K562 (cell line): ENCODE results near the gene ATXN7. TPM values are rescaled to one million over a fixed set of nuclear protein-coding genes. Genes with fewer than 3 reads are reported as not detected.

Experiments used
- ADNP ChIP-seq: fragments of 200-800 bp; sonication (Bioruptor generic); IDR thresholded peaks from 2 replicates; pipeline ENCODE4 v1.6.1; 2016; ENCODE audit warnings: missing genetic modification characterization, missing compliant biosample characterization
- CBX1 ChIP-seq: sonication (generic); IDR thresholded peaks from 2 replicates; pipeline ENCODE4 v1.6.1; 2016; ENCODE audit warnings: antibody characterized with exemption, low read depth, mild to moderate bottlenecking
- CXXC5 ChIP-seq: fragments of 250-450 bp; sonication (Bioruptor Pico); IDR thresholded peaks from 2 replicates; pipeline ENCODE4 v1.8.0; 2022; ENCODE audit warnings: inconsistent platforms, mild to moderate bottlenecking, moderate library complexity
- IFI16 ChIP-seq: fragments of 250-450 bp; sonication (Bioruptor Pico); IDR thresholded peaks from 2 replicates; pipeline ENCODE4 v2.1.2; 2022; ENCODE audit warnings: mild to moderate bottlenecking, inconsistent platforms
- MAFF ChIP-seq: IDR thresholded peaks from 2 replicates; pipeline ENCODE4 v1.6.1; 2012; ENCODE audit warnings: low read length, improper control_type of control experiment
- MYC ChIP-seq, 2 experiments: fragments of 250-450 bp in 1 of 2; sonication (Bioruptor Pico) in 1 of 2; IDR thresholded peaks; 2 replicates each; pipeline versions ENCODE4 v1.5.1 to v1.6.1; 2012 to 2021; ENCODE audit warnings: low read depth in 2 of 2, borderline replicate concordance in 1 of 2, improper control_type of control experiment in 1 of 2, low read length in 1 of 2, mild to moderate bottlenecking in 1 of 2, moderate library complexity in 1 of 2
- PHB2 ChIP-seq: fragments of 450-650 bp; IDR thresholded peaks from 2 replicates; pipeline ENCODE4 v1.6.1; 2017; ENCODE audit warnings: low read depth
- POLR2B ChIP-seq: fragments of 450-650 bp; IDR thresholded peaks from 2 replicates; pipeline ENCODE4 v1.6.1; 2018; ENCODE audit warnings: low read depth; ENCODE audit not compliant: partially characterized antibody
- RBFOX2 ChIP-seq: fragments of 200-400 bp; formaldehyde crosslinking; IDR thresholded peaks from 2 replicates; pipeline ENCODE4 v1.6.1; 2017; ENCODE audit warnings: low read depth, mild to moderate bottlenecking, low read length, moderate library complexity
- SIN3A ChIP-seq, 2 experiments: fragments of 150-350 bp in 1 of 2; IDR thresholded peaks; 2 replicates each; pipeline ENCODE4 v1.6.1; 2011 to 2016; ENCODE audit warnings: borderline replicate concordance in 2 of 2, low read depth in 2 of 2, low read length in 2 of 2, mild to moderate bottlenecking in 2 of 2, moderate library complexity in 2 of 2; ENCODE audit not compliant: control insufficient read depth in 1 of 2
- TAF1 ChIP-seq: IDR thresholded peaks from 2 replicates; pipeline ENCODE4 v1.6.1; 2011; ENCODE audit warnings: mild to moderate bottlenecking, low read length, moderate library complexity; ENCODE audit not compliant: insufficient read depth, control insufficient read depth, severe bottlenecking; ENCODE audit errors: extremely low read depth
- YY1 ChIP-seq, 3 experiments: IDR thresholded peaks; 2 replicates each; pipeline ENCODE4 v1.6.1; 2011; ENCODE audit warnings: low read length in 2 of 3, mild to moderate bottlenecking in 2 of 3, moderate library complexity in 2 of 3, borderline replicate concordance in 1 of 3, control low read depth in 1 of 3, low read depth in 1 of 3; ENCODE audit not compliant: insufficient read depth in 3 of 3, insufficient replicate concordance in 2 of 3, control insufficient read depth in 1 of 3, insufficient read length in 1 of 3; ENCODE audit errors: extremely low read depth in 1 of 3
- ZNF445 ChIP-seq: fragments of 250-450 bp; sonication (Bioruptor Pico); IDR thresholded peaks from 2 replicates; pipeline ENCODE4 v1.4.0; 2020; ENCODE audit warnings: low read depth, mild to moderate bottlenecking, moderate library complexity
- ZNF561 ChIP-seq: fragments of 450-650 bp; formaldehyde crosslinking; conservative IDR thresholded peaks from 2 replicates; pipeline ENCODE4 v1.4.0; 2020; ENCODE audit warnings: mild to moderate bottlenecking, moderate library complexity
- polyA plus RNA-seq, 8 experiments: library from polyadenylated mRNA; depleted of rRNA in 4 of 8; stranded (reverse) in 5 of 8; unstranded in 3 of 8; fragments of >200 nt; fragmentation: Nextera tagmentation in 2 of 8; fragmentation: Illumina TruSeq in 1 of 8; extraction: Ambion mirVana in 2 of 8; extraction: Trizol in 1 of 8; gene quantifications; 2 replicates each; pipeline versions ENCODE4 v1.2.1 to v1.2.3, GENCODE V29; 2011 to 2014; ENCODE audit warnings: inconsistent platforms in 1 of 8, missing spikeins in 1 of 8
- total RNA-seq, 7 experiments: library from RNA; depleted of rRNA in 6 of 7; stranded (reverse); fragments of >200 nt in 6 of 7; fragmentation: Illumina TruSeq in 2 of 7; extraction: Trizol in 2 of 7; gene quantifications; 2 replicates each; pipeline versions ENCODE4 v1.2.1 to v1.2.3, GENCODE V29; 2011 to 2021; ENCODE audit warnings: low replicate concordance in 1 of 7
- TF ChIP-seq, protein P1 (sequence below): sonication (generic); formaldehyde crosslinking; IDR thresholded peaks from 2 replicates; pipeline ENCODE4 v1.8.0; 2022; ENCODE audit warnings: mild to moderate bottlenecking, low read depth, missing genetic modification reagents
- TF ChIP-seq, protein P2 (sequence below), 2 experiments: fragments of 450-650 bp; conservative IDR thresholded peaks; 2 replicates each; pipeline ENCODE4 v1.6.1; 2017; ENCODE audit warnings: mild to moderate bottlenecking in 2 of 2, moderate library complexity in 2 of 2
- TF ChIP-seq, protein P3 (sequence below), 3 experiments: fragments of 200-800 bp in 1 of 3; fragments of 250-450 bp in 1 of 3; fragments of 450-650 bp in 1 of 3; sonication (Bioruptor Pico) in 1 of 3; sonication (Bioruptor generic) in 1 of 3; formaldehyde crosslinking in 1 of 3; IDR thresholded peaks; 2 replicates each; pipeline versions ENCODE4 v1.6.1 to v1.8.0; 2016 to 2022; ENCODE audit warnings: mild to moderate bottlenecking in 2 of 3, missing genetic modification characterization in 2 of 3, missing compliant biosample characterization in 1 of 3, moderate library complexity in 1 of 3

Gene ATXN7
- total and polyA plus RNA-seq, 9 of the 15 experiments (the other 6 are each of a cell fraction or from before 2014, with no cell fraction given): 0.41 to 9.2 (median 6.7) TPM

DNA sequence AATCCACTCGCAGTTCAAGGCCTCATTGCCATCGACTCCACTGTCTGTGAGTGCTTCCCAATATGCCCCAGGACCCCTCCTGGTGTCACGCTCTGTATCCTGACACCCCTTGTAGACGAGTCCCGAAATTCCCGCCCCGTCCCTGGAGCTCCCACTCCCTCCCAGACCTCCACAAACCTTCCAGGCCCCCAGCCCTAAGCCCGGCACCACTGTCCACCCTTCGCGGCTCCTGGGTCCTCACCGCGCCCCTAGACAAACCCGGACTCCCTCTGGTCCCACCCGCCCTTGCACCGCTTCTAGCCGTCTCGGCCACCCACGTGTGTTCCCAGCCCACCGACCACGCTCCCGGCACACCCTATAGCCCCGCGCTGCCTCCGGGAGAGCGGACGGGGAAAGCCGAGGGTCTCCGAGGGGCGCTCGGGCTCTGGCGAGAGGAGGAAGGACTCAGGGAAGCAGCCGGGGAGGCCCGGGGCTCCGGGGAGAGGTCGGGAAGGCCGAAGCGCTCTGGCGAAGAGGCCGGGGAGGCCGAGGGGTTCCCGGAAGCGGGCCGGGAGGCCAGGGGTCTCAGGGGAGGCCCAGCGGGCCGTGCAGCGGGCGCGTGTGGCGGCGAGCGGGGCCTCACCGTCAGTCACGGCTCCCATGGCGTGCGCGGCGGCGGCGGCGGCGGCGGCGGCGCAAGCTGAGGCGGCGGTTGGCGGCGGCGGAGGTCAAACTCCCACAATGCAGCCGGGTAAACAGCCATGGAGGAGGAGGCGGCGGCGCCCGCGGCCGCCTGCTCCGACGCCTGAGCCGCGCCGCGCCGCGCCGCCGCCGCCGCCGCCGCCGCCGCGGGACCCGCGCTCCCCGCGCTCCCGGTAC is at the start of gene ATXN7, which contains the start of gene THOC7 (continued):
- TF ChIP-seq, protein P1, sequence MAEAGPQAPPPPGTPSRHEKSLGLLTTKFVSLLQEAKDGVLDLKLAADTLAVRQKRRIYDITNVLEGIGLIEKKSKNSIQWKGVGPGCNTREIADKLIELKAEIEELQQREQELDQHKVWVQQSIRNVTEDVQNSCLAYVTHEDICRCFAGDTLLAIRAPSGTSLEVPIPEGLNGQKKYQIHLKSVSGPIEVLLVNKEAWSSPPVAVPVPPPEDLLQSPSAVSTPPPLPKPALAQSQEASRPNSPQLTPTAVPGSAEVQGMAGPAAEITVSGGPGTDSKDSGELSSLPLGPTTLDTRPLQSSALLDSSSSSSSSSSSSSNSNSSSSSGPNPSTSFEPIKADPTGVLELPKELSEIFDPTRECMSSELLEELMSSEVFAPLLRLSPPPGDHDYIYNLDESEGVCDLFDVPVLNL (CRISPR knock-in tag): no peak
- TF ChIP-seq ADNP (no peak), PHB2 (no peak), RBFOX2 (peak; percentile 81), CXXC5 (CRISPR knock-in tag) (0 out of 2 replicates have a peak, but pooled peaks have one; percentile 31), ZNF561 (CRISPR knock-in tag) (no peak), ZNF445 (CRISPR knock-in tag) (no peak), MAFF (no peak), IFI16 (CRISPR knock-in tag) (no peak), TAF1 (peak; percentile 46), SIN3A (IDR thresholded peaks at IDR 0.05; ENCODE audit: borderline replicate concordance in 2 of 2, control insufficient read depth in 1 of 2, low read depth in 2 of 2, low read length in 2 of 2) (0 out of 4 replicates have a peak, but pooled peaks of 1 of the 2 experiments have one; percentile 31), YY1 (IDR thresholded peaks at IDR 0.05; ENCODE audit: borderline replicate concordance in 1 of 3, control insufficient read depth in 1 of 3, extremely low read depth in 1 of 3, insufficient read depth in 3 of 3, insufficient read length in 1 of 3, insufficient replicate concordance in 2 of 3, low read depth in 1 of 3, low read length in 2 of 3) (peak in 2 of 3 experiments; percentile 41 to 57), CBX1 (no peak), POLR2B (no peak), MYC (IDR thresholded peaks at IDR 0.05; ENCODE audit: low read depth, low read length) (peak; percentile 31; the same call in 1 of the 2 replicates), MYC (CRISPR knock-in tag; IDR thresholded peaks at IDR 0.05; ENCODE audit: borderline replicate concordance, low read depth) (no peak)
- TF ChIP-seq, protein P2, sequence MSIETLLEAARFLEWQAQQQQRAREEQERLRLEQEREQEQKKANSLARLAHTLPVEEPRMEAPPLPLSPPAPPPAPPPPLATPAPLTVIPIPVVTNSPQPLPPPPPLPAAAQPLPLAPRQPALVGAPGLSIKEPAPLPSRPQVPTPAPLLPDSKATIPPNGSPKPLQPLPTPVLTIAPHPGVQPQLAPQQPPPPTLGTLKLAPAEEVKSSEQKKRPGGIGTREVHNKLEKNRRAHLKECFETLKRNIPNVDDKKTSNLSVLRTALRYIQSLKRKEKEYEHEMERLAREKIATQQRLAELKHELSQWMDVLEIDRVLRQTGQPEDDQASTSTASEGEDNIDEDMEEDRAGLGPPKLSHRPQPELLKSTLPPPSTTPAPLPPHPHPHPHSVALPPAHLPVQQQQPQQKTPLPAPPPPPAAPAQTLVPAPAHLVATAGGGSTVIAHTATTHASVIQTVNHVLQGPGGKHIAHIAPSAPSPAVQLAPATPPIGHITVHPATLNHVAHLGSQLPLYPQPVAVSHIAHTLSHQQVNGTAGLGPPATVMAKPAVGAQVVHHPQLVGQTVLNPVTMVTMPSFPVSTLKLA (conservative IDR thresholded peaks at IDR 0.05): peak in 1 of 2 experiments; percentile 56; a peak in 3 of 4 replicates
- TF ChIP-seq, protein P3, sequence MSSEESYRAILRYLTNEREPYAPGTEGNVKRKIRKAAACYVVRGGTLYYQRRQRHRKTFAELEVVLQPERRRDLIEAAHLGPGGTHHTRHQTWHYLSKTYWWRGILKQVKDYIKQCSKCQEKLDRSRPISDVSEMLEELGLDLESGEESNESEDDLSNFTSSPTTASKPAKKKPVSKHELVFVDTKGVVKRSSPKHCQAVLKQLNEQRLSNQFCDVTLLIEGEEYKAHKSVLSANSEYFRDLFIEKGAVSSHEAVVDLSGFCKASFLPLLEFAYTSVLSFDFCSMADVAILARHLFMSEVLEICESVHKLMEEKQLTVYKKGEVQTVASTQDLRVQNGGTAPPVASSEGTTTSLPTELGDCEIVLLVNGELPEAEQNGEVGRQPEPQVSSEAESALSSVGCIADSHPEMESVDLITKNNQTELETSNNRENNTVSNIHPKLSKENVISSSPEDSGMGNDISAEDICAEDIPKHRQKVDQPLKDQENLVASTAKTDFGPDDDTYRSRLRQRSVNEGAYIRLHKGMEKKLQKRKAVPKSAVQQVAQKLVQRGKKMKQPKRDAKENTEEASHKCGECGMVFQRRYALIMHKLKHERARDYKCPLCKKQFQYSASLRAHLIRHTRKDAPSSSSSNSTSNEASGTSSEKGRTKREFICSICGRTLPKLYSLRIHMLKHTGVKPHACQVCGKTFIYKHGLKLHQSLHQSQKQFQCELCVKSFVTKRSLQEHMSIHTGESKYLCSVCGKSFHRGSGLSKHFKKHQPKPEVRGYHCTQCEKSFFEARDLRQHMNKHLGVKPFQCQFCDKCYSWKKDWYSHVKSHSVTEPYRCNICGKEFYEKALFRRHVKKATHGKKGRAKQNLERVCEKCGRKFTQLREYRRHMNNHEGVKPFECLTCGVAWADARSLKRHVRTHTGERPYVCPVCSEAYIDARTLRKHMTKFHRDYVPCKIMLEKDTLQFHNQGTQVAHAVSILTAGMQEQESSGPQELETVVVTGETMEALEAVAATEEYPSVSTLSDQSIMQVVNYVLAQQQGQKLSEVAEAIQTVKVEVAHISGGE (CRISPR knock-in tag; IDR thresholded peaks at IDR 0.05): peak in 1 of 3 experiments; percentile 35; a peak in 2 of 6 replicates
